Fibroblast of skin of right biceps (primary cell): ENCODE measurements around the gene TFDP2.
A peak's percentile ranks its signal among the peaks of the same experiment; 100 is the strongest.

Experiments
- DNase-seq: peaks from one replicate; pipeline ENCODE4 v3.0.0-alpha.2; 2013

The TFDP2 gene

DNA sequence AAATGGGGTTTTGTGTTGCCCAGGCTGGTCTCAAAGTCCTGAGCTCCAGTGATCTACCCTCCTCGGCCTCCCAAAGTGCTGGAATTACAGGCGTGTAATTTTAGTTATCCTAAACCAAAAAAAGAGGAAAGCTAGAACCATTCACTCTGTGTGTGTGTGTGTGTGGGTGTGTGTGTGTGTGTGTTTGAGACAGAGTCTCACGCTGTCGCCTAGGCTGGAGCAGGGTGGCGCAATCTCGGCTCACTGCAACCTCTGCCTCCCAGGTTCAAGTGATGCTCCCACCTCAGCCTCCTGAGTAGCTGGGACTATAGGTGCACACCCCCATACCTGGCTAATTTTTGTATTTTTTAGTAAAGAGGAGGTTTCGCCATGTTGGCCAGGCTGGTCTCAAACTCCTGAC, 84.0 kb downstream of the TFDP2 start:
- no peak for DNase-seq

DNA sequence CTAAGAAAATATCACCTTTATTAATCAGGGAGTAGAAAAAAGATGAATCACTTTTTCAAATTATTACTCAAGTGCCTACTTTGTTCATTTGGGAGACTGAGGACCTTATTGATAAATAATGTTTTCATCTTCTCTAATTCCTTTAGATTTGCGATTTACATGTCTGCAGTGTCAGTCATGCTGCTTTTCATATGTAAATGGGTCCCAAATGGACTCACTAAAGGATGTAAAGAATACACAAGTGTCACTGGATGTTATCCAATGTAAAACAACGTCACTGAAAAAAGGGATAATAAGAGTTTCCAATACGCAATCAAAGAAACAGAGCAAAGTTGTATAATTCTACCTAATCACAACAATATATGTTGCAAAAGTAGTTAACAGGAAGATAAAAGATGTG, 84.9 kb downstream of the TFDP2 start:
- DNase-seq, result no peak

DNA sequence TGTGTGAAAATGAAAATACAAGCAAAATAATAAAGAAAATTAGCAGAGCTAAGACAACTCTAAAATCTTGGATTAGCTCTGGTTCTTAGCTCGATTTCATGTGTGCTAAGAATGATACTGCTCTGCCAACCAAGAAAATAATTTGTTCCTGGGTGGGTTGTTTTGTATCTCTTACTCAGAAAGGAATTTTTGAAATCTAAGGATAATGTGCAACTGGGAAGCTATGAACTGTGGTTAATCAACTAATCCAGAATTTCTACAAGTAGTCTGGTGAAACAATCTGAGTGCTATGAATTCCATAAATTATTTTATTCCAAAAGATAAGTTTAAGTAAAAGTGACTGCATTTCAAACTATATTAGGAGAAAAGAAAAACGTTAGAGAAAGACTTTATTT, 92.0 kb downstream of the TFDP2 start:
- DNase-seq, result no peak

DNA sequence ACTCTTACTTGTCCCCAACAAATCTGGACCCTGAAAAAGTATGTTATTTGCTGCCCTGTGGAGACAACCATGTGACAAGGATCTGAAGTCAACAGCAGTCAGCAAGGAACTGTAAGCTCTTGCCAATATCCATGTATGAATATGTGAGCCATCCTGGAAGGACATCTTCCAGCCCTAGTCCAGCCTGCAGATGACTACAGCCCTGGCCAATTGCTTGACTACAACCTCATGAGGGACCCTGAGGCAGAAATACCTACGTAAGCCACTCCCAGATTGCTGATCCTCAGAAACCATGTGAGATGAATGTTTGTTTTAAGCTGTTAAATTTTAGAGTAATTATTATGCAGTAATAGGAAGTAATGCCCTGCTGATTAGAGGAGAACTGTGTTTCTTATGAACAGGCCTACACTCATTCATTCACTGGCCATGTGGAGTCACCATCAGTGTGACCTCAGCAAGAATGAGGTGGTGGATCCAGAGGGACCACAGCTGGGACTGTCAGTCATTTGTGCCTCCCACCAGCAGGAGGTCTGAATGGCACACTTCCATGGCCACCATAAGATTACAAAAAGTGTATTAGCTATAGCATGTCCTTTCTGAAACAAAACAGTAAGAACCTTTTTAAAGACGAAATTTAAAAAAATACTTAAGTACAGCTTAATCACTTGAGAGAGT, 92.6 kb downstream of the TFDP2 start:
- DNase-seq, result no peak

DNA sequence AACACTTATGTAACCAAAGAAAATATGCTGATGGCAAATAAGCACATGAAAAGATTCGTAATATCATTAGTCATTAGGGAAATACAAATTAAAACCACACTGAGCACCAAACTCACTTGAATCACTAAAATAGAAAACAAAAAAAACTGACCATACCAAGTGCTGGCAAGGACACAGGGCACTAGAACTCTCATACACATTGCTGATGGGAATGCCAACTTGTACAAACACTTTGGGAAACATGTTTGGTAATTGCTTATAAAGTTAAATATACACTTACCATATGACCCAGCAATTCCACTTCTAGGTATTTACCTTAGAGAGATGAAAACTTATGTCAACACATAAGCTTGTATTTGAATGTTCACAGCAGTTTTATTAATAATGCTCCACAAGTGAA, 95.5 kb downstream of the TFDP2 start:
- DNase-seq, result no peak

DNA sequence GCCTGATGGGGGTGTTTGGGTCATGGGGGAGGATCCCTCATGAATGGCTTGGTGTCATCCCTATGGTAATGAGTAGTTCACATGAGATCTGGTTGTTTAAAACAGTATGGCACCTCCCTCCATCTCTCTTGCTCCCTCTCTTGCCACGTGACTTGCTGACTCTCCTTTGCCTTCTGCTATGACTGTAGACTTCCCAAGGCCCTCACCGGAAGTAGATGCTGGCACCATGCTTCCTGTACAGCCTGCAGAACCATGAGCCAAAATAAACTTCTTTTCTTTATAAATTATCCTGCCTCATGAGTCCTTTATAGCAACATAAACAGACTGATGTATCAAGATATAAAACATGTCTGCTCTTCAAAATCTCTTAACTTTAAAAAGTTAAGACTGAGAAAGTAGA, 96.1 kb downstream of the TFDP2 start:
- DNase-seq, result no peak

DNA sequence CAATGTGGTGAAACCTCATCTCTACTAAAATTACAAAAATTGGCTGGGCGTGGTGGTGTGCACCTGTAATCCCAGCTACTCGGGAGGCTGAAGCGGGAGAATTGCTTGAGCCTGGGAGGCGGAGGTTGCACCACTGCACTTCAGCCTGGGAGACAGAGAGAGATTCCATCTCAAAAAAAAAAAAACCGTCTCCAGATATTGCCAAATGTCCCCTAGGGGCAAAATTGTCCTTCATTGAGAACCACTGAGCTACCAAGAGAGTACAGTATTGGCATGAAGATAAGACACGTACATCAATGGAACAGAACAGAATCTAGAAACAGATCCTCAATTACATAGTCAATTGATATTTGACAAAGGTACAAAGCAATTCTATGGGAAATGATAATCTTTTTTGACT, 98.0 kb downstream of the TFDP2 start:
- DNase-seq, result no peak

DNA sequence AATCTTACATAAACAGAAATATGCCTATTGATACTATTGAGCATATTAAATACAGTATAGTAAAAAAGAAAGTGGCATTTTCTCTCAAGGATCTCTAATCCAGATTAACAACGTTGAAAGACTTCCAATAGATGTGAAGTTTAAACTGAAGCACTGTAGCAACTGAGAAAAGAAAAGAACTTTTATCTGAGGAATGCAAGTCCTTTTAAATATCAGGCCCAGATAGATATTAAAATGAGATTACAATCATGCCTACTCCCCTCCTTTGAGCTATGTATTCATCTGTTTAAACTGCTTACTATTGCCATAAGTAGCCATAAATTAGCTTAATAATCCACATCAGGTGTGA, 102.3 kb downstream of the TFDP2 start:
- DNase-seq, result no peak

DNA sequence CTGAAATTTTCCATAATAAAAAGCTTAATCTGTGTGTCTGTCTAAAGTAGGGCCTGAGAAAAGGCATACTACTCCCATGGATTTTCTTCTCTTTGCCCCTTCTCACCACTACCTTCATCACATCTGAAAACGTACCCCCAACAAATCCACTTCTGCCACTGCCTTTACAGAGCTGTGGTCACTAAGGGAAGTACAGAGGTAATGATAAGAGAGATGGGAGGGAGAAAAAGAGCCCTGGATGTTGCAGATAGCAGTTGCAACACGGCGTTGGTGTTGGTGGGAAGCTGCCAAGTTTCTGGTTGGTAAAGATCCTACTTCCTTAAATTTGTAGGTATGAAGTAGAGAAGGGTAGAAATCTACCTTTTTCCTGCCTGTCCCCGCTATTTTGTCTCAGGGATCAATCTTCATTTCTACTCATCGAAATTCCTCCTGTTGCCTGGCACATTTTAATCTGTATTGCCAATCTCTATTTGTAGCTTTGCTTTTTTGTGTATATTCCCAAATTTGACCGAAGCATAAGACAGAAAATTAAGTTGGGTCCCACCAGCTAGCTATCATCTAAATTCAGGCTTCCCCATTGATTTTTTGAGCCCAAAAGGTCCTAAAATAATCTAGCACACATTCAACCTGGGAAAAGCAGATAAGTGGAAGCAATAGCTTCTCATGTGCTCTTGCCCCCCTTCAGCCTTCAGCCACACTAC, 102.9 kb downstream of the TFDP2 start:
- no peak for DNase-seq

DNA sequence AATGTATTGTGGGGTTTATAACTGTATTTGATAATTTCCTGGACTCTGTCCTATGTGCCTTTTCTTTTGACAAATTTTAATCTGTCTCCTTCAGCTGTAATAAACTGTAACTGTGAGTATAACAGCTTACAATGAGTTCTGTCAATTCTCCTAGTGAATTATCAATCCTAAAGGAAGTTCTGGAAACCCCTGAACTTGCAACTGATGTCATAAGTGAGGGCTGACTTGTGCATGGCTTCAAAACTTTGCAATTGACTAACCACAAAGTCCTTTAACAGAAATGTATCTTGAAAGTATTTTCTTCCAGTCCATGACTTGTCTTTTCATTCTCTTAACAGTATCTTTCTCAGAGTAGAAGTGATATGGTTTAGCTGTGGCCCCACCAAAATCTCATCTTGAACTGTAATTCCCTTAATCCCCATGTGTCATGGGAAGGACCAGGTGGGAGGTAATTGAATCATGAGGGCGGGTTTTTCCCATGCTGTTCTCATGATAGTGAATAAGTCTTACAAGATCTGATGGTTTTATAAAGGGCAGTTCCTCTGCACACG, 108.3 kb downstream of the TFDP2 start:
- no peak for DNase-seq

DNA sequence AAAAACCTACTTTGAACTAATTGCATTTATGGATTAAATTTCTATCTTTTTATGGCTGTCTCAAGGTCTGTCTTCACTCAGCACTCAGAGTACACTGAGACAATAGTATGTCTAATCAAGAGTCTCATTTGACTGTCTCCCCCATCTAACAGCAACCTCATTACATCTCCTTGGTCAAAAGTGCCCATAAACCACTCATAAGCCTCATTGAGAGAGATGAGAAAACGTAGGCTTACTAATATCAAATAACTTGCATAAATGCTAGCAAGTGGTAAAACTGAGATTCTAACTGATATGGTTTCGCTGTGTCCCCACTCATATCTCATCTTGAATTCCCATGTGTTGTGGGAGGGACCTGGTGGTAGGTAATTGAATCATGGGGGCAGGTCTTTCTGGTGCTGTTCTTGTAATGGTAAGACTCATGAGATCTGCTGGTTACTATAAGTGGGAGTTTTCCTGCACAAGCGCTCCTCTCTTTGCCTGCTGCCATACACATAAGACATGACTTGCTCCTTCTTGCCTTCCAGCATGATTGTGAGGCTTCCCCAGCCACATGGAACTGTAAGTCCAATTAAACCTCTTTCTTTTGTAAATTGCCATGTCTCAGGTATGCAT, 113.9 kb downstream of the TFDP2 start:
- no peak for DNase-seq

DNA sequence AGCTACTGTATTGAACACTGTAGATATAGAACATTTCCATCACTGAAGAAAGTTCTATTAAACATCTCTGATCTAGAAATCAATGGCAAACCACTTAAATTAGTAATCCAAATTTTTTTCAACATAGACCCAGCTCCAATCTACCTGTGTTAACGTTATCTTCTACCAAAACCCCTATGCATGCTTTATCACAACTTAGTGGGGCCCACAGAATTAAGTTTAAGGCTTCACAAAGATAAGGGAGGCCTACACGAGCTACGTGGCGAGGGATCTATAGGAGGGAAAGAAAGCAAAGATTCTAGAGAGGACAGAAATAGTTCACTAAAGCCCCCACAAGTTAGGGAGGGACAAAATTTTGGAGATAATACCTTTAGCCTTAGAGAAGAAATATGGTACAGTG, 116.1 kb downstream of the TFDP2 start:
- DNase-seq, result no peak

DNA sequence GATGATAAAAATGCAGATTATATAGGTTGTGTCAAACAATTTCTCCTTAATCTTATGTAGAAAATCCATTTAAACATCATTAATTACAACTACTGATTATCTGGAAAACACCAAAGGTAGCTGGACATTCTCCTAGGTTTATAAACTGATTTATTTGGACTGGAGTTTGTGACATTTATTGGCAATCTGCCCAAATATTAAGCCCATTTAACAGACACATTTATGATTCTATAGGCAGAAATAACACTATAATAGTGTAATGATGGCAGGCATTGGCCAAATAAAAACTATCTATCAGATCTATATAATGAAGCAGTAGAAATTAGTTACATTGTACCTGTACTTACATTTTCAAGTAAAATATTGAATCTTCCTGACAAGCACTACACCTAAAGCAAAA, 117.8 kb downstream of the TFDP2 start:
- DNase-seq, result no peak

DNA sequence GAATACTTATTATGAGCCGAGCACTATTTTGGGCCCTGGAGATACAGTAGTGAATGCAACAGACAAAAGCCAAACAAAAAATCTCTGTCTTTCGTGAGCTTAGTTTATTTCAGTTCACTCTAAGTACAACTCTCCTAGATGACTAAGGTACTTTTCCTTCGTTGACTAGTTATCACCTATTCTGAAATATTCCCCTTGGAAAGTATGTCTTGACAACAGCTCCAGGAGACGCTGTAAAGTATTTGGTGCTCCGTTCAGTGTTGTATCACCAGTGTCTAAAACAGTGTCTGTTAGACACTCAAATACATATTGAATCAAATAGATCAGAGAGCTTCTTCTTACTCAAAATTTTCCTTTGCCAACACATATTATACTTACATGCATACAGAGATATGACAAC, 119.6 kb downstream of the TFDP2 start:
- no peak for DNase-seq

DNA sequence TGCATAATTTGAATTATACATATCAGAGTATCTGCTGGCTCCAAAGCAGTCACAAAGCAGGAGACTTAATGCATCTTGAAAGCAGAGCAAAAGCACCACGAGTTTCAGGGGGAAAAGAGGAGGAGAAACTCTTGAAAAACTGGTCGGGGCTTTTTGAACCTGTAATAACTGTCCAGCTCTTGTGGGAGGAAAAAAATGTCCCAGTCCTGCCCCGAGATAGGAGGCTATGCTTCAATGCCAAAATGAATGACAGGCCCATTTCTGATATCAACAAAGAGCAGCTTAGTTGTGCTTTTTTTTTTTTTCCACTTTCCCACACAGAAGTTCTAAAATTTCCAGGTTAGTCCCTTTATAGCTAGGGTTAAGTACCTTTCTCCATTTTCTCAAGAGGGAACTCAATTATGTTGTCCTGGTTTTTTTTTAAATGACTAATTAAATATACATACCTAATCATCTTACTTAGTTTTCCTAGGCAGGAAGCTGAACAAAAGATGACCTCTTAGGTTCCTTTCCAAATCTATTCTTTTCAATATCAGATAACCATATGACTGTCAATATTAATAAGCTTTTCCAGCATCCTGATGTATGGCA, 120.2 kb downstream of the TFDP2 start:
- no peak for DNase-seq

DNA sequence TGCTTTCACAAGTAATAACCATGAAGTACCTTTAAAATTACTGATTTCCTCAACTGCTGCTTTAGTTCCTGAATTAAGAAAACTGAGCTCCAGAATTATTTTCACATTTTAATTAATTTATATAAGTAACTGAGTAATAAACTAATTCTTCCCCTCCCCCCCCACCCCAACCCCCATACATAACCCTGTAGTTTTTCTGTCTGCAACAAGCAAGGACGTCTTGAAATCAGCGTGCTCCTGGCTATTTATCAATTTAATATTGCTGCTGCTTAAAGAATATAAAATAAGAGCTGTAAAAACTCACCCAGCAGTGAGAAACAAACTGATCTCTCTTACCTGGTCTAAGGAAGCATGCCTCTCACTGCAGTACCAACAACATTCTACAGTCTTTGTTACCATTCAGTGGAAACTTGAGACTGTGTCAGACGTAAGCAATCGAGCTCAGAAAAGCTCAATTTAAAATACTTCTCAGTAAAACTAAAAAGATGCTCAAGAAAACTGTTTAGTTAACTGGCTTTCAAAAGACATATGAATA, 121.0 kb downstream of the TFDP2 start:
- peak; percentile 84 for DNase-seq

DNA sequence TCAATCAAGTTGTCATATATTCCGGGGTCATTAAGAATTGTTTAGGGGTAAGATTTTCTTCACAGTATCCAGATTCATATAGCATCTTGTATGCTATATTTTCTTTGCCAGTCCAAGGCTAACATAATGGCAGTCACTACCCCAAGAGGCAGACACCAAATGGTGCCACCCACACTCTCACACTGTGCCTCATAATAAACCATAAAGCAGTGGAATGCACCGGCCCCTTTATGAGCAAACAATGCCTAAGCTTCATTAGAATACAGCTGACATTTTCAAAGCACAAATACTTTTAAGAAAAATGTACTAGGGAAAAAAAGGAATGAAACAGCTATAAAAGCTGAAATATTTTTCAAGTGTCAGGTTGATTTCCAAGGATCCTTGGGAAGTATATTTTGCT, 121.6 kb downstream of the TFDP2 start:
- peak; percentile 25 for DNase-seq

DNA sequence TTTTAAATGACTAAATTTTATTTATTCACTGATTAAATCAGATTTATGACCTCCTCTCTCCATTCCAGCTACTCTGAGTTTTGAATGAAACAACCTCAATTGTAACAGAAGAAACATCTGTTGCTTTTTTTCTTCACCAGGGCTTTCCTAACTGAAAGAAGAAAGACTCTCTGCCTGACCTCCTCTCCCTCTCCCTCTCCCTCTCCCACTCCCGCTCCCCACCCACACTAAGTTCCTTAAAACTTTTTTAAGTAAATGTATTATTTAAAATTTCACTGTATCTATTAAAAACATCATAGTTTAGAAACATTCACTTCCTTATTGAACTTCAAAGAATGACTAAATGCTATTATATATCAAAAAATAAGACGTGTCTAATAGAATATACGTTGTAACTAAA, 122.0 kb downstream of the TFDP2 start:
- no peak for DNase-seq

DNA sequence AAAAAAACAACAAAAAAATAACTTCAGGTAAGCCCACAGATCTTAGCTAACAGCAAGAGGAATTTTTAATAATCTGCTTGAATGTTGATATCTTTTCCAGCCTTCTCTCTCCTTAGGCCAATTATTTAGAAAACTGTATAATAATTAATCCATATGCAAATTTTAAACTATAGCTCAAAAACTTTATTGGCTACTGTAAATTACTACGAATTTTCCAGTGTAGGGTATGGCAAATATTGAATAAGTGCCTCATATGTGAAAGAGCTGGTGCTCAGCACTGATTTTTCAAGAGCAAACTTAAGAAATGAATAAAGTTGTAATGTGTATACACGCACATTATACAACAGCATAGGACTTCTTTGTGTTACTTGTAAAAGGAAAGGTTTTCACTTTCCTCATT, 123.0 kb downstream of the TFDP2 start:
- DNase-seq, result no peak

DNA sequence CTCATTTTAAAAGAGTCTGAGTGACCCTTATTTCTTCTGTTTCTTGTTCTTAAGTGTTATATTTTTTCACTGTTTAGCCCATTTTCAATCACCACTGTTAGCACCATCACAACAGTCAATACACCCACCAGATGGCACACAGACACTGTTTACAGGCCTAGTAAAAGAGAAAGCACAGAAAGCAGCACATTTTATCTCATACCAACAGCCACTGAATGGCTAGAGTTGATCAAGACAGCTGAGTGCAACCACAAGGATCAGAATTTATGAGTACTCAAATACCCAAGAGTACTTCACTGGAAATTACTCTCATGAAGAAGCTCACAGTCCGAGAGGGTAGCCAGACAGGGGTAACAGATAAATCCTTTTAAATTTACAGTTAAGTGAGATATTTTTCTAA, 127.0 kb downstream of the TFDP2 start:
- no peak for DNase-seq

DNA sequence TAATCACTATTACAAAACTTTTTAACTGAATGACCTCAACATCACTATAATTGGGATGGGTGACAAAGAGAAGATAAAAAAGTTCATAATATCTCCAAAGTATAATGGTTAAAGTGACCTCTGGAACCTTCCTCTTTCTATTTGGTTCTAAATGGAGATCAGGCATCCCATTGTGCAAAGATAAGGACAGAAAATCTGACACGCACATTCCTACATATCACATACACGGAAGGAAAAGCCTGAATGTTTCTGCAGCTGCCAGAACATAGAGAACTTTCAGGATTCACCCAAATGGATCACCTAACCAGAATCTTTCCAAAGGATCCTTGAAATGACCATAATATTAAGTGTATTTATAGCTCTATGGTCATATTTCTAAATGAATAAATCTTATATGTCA, 128.2 kb downstream of the TFDP2 start:
- no peak for DNase-seq

DNA sequence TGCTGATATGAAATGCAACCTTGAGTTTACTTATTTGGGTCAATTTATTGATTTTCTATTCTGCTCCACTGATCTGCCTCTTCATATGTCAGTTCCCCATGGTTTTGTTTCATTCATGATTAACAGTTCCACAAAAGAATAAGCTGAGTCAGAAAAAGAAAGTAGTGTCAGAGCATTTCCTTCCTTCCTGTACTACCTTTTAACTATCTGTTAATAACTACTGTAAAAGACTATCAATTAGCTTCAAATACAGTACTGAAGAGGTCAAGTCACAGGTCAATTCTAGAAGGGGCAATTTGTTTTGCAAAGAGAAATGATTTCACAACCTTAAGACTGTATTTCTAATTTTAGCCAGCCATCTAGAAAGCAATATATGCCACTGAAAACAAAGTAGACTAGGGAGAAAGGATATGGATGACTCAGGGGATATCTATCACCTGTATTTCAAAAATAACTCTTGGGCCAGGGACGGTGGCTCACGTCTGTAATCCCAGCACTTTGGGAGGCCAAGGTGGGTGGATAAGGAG, 129.5 kb downstream of the TFDP2 start:
- no peak for DNase-seq

DNA sequence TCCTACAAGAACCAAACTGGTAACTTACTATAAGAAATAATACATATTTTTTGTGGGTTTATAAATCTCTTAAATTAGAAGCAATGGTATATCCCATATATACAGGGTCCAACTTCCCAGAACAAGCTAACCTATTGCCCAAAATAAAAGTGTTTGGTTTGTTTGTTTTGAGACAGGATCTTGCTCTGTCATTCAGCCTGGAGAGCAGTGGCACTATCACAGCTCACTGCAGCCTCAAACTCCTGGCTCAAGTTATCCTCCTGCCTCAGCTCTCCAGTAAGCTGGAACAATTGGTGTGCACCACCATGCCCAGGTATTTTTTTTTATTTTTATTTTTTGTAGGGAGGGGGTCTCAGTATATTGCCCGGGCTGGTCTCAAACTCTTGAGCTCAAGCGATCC, 135.4 kb downstream of the TFDP2 start:
- DNase-seq, result no peak
